ENCODE results near the gene SLC5A11.

- TF ChIP-seq TAF1 (IDR thresholded peaks at IDR 0.05; ENCODE audit: borderline replicate concordance, insufficient read depth, low read length) (no peak), POLR2AphosphoS5 (IDR thresholded peaks at IDR 0.05; ENCODE audit: low read depth, low read length) (no peak), REST (IDR thresholded peaks at IDR 0.05; ENCODE audit: insufficient read depth in 1 of 2, low read depth in 2 of 2, low read length in 2 of 2) (no peak)
Measured at GRCh38 chr16:24919536-24919935, 73.8 kb downstream of the SLC5A11 start.

All from PFSK-1 (cell line).